ENCODE results near the gene NOP53.
"Not testable (repeated sequence)": the region's sequence is repeated elsewhere in the genome, so short reads cannot be mapped to it uniquely, and the experiment has no call there.

Gene NOP53

DNA sequence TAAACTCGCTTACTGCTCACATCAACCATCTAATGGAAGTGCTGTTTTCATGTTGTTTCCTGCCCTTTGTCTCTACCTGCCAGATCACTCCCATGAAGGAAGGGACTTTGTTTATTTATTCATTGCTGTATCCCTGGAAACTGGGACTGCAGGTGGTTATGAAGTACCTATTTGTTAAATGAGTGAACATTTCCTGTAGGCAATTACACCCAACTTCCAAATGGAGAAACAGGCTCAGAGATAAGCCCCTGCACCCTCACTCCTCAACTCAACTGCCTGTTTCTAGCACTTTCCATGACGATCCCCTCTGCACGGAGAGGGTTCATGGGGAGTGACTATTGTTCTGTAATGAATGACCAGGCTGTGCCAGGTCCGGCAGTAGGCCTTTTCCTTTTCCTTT is 31.2 kb downstream of the NOP53 start:
- FAIRE-seq (no peak), DNase-seq (ENCODE audit: low spot score) (no peak)

DNA sequence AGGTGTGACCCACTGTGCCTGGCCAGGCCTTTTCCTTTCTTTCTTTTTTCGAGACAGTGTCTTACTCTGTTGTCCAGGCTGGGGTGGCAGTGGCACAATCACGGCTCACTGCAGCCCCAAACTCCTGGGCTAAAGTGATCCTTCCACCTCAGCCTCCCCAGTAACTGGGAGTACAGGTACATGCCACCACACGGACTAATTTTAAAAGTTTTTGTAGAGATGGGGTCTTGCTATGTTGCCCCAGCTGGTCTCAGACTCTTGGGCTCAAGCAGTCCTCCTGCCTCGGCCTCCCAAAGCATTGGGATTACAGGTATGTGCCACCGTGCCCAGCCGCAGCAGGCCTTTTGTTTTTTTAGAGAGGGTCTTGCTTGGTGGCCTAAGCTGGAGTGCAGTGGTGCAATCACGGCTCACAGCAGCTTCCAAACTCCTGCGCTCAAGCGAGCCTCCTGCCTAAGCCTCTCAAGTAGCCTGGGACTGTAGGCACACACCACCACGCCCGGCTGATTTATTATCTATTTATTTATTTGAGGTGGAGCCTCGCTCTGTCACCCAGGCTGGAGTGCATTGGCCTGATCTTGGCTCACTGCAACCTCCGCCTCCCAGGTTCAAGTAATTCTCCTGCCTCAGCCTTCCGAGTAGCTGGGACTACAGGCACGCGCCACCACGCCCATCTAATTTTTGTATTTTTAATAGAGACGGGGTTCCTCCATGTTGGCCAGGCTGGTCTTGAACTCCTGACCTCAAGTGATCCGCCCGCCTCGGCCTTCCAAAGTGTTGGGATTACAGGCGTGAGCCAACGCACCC is 32.1 kb downstream of the NOP53 start:
- not testable (repeated sequence) for DNase-seq (ENCODE audit: low spot score); FAIRE-seq

DNA sequence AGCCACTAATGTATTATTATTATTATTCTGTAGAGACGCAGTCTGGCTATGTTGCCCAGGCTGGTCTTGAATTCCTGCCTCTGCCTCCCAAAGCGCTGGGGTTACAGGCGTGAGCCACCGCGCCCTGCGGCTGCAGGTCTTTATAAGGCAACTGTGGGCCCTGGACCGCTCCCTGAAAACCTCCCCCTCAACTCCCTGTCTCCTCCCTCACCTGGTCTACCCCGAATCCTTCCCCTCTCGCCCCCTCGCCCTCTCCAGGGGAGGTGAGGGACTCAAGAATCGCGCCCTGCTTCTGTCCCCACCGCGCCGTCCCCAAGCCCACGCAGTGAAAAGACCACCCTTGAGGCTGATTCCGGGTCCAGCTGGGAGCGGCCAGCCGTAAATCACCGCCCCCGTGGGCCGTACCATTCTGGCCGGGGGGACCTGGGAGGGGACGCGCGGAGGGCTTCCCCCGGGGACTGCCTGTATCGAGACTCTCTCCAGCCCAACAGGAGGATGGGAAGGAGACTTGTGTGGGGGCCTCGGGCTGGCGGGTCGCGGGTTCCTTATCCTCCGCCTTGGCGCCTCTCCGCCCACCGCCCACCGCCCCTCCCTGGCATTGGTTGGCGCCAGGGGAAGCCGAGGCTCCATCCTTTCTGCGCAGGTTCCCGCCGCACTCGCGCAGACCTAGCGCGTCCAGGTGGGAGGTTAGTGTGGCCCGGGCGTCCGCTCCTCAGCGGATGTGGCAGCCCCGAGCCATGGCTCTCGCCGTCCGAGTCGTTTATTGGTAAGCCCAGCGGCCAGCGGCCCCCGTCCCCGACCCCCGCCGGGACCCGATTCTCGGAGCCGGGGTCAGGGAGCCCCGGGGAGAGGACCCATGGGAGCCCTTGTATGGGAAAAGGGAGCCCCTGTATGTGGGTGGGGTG is 33.0 kb downstream of the NOP53 start, which contains the start of gene SELENOW:
Gene SELENOW, plus strand, starts transcription at position 655 of the 905 bp plus-strand sequence. Its CDS starts 83 bp downstream, at position 738.
- DNase-seq (ENCODE audit: low spot score) (peak; percentile 57), FAIRE-seq (no peak)

DNA sequence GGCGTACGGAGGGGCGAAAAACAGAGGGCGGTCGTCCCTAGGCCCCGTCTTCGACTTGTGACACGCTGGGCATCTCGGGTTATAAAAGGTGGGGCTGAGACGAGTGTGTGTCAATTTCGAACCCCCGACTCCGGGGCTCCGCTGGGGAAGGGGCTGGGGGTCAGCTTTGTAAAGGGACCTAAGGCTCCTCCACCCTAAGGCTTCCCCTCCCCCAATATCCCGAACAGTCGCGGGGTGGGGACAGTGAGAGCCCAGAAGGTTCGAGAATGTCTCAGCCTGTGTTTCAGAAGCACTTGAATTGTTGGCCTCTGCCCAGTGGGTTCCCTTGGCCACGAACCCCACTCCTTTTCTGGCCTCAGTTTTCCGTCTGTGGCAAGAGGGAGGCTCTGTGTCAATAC is 33.6 kb downstream of the NOP53 start:
- DNase-seq (ENCODE audit: low spot score) (no peak), FAIRE-seq (no peak)

DNA sequence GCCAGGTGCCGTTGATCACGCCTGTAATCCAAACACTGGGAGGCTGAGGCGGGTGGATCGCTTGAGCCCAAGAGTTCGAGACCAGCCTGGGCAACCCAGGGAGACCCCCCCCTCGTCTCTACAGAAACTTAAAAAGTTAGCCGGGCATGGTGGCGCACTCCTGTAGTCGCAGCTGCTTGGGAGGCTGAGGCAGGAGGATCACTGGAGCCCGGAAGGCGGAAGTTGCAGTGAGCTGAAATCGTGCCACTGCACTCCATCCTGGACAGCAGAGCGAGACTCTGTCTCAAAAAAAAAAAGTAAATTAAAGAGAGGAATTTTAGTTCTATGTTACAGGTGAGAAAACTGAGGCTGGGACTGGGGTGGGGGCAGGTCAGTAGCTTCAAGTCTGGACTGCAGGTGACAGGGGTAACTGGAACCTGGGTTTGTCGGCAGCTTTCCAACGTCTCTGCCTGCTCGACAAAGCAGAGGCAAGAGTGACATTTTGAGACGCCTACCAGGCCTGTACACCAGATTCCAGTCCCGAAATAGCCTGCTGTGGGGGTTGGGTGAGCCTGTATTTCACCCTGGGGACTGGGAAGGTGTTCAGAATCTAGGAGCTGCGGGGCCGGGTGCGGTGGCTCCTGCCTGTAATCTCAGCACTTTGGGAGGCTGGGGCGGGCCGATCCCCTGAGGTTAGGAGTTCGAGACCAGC is 34.3 kb downstream of the NOP53 start:
- DNase-seq (ENCODE audit: low spot score), result no peak
- FAIRE-seq, result no peak

DNA sequence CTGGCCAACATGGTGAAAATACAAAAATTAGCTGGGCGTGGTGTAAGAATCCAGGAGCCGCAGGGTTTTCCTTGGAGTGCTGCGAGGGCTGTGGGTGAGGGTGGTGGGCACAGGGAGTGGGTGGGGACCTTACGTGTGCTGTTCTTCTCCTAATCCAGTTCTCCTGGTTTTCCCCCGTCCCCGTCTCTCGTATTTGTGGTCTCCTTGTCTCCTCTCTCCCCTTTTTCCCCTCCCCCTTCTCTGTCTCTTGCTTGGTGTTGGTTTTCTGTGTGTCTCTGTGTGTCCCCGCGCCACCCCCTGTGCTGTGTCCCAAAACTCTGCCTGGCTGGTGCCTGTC is 34.8 kb downstream of the NOP53 start:
- no peak for FAIRE-seq

DNA sequence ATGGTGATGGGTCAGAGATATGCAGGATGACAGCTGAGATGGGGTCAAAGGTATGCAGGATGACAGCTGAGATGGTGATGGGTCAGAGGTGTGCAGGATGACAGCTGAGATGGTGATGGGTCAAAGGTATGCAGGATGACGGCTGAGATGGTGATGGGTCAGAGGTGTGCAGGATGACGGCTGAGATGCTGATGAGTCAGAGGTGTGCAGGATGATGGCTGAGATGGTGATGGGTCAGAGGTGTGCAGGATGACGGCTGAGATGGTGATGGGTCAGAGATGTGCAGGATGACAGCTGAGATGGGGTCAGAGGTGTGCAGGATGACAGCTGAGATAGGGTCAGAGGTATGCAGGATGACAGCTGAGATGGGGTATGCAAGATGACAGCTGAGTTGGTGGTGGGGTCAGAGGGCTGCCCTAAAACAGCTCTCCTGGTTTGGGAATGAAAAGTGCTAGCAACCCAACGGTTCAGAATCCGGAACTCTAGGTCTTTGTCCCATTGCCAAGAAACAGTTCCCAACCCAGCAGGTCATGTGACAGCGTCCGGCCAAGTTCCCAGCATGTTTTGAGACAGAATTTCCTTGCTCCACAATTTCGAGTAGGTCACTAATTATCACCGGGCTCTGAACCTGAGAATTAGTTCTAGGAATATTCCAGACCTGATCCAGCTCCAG is 36.4 kb downstream of the NOP53 start:
- DNase-seq (ENCODE audit: low spot score) (no peak), FAIRE-seq (no peak)

More for the DNA sequence above, 34.8 kb downstream of the NOP53 start:
- no peak for DNase-seq (ENCODE audit: low spot score)

DNA sequence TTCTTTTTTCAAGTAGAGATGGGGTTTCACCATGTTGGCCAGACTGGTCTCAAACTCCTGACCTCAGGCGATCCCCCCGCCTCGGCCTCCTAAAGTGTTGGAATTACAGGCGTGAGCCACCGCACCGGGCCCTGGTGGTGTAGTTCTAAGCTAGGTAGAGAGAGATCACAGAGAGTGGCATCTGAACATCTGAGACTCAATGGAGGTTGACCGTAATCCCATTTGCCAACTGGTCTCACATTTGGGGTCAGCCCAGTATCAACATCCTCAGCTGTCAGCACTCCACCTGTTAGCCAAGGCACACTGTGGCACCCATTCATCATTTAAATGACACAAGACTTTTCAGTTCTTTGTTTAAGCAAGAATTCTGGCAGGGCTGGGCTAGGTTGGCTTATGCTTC is 41.2 kb downstream of the NOP53 start:
- DNase-seq (ENCODE audit: low spot score), result no peak
- FAIRE-seq, result no peak

DNA sequence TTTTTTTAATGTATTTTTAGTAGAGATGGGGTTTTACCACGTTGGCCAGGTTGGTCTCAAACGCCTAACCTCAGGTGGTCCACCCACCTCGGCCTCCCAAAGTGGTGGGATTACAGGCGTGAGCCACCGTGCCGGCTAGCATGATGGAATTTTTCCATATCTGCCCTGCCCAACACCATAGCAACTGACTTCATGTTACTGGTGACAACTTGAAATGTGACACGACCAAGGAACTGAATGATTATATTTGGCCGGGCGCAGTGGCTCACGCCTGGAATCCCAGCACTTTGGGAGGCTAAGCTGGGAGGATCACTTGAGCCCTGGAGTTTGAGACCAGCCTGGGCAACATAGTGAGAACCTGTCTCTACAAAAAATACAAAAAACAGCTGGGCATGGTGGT is 42.0 kb downstream of the NOP53 start:
- FAIRE-seq; DNase-seq (ENCODE audit: low spot score): not testable (repeated sequence)

DNA sequence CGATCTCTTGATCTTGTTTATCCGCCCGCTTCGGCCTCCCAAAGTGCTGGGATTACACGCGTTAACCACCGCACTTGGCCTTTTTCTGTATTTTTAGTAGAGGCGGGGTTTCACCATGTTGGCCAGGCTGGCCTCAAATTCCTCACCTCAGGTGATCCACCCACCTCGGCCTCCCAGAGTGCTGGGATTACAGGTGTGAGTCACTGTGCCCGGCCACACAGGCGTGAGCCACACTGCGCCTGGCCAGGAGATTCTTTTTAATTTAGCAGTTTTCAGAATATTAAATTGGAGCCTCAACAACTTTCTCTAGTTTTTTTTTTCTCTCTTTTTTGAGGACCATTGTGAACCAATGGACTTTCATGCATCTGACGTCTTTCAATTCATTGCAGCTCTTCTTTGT is 44.5 kb downstream of the NOP53 start:
- not testable (repeated sequence) for DNase-seq (ENCODE audit: low spot score); FAIRE-seq

DNA sequence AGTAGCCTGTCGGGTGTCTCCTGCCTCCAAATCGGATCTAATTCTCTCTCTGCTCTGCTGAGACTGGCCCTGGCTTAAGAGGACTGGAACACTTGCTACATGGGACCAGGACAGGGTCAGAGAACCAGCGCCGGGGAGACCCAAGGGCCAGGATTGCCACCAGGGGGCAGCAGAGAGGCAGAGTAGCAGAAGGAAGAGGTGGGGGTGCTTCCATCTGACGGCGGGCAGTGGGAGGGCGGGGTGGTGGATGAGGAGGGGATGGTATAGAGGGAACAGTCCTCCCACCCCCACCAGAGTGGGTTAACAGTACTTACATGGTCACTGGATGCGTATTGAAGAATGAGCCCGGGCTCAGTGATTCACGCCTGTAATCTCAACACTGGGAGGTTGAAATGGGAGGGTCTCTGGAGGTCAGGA is 45.1 kb downstream of the NOP53 start:
- FAIRE-seq (no peak), DNase-seq (ENCODE audit: low spot score) (peak; percentile 26)

DNA sequence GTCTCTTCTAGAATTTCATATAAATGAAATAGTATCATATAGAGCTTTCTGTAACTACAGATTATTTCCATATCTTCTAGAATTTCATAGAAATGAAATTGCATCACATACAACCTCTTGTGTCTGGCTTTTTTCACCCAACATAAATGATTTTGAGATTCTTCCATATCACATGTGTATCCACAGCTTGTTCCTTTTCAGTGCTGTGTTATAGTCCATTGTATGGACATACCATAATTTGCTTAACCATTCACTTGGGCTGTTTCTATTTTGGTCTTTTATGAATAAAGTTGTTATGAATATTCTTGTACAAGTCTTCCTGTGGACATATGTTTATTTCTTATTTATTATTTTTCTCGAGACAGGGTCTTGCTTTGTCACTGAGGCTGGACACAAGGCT is 47.3 kb downstream of the NOP53 start:
- DNase-seq (ENCODE audit: low spot score) (no peak), FAIRE-seq (no peak)

DNA sequence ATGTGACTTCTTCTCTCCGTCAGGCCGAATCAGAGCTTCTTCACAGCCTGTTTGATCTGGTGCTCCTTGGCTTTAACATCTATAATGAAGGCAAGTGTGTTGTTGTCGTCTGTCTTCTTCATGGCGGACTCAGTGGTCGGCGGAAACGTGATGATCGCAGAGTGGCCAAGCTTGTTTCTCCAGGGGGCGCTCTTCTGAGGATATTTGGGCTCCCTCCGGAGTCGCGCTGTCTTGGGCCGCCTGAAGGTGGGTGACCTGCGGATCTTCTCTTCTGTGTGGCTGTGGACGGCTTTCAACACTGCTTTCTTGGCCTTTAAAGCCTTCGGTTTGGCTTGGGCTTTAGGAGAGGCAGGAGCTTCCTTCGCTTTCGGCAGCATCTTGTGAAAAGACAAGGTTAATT is 49.2 kb downstream of the NOP53 start:
- FAIRE-seq, result no peak
- no peak for DNase-seq (ENCODE audit: low spot score)

DNA sequence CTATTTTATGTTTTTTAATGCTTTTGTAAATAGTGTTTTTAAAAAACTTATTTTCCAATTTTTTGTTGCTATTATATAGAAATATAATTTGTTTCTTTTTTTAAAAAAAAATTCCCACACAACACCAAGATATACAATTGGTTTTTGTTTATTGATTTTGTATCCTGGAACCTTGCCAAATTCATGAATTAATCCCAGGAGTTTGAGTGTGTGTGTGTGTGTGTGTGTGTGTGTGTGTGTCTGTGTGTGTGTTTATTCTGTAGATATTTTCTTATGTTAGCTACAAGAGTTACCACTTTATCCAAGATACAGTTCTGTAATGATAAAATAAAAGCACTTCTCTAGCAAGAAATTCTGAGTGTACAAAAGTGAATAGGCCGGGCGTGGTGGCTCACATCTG is 51.4 kb downstream of the NOP53 start:
- DNase-seq (ENCODE audit: low spot score) (no peak), FAIRE-seq (no peak)

DNA sequence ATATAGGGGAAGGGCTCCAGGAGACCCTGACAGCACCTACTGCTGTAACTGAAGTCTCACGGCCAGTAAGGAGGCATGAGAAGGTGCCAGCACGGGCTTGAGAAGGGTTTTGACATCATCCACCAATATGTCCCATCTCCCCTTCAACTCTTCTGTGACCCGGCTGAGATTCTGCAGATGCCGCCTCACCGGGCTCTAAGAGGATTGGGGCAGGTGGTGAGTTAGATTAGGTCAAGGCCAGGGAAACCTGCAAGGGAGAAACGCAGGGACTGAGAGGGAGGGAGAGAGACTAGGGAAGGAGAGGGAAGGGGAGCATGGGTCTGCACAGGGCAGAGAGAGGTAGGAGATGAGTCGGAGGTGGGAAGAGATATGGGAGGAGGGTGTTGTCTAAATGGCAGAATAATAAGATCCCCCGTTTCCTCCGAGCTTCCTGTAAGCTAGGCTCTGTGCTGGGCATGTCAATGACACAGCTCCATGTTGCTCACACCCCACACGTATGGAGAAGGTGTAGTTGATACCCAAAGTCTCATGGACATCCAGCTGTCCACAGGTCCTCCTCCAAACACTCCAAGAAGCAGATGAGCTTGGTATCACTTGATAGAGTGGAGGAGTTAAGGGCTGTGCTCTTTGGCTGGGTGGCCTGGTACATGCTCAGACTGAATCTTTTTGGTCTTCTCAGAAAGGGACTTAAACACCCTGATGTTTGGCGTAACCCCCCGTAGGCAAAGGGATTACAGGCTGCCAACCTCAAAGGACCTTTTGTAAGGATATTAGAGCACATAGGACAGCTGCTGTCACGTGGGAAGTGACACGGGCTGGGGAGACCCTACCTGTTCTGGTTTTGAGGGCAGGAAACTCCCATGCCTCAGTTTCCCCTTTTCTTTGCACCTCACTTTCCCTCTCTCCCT is 52.9 kb downstream of the NOP53 start:
- no peak for FAIRE-seq

DNA sequence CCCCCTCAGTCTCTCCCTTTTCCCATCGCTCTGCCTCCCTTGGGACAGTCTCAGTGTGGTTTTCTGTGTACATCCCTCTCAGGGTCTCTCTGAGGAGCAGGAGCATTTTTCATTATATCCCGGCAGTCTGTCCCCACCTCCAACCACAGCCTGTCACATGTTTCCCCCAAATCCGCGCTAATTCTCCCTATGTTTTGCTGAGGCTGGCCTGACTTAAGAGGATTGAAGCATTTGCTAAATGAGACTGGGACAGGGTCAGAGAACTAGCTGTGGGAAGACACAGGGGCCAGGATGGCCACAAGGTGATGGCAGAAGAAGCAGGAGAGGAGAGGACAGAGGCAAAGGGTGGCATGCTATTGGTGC is 53.5 kb downstream of the NOP53 start:
- FAIRE-seq, result no peak
- DNase-seq (ENCODE audit: low spot score), result no peak

More for the DNA sequence above, 52.9 kb downstream of the NOP53 start:
- DNase-seq (ENCODE audit: low spot score), result no peak

DNA sequence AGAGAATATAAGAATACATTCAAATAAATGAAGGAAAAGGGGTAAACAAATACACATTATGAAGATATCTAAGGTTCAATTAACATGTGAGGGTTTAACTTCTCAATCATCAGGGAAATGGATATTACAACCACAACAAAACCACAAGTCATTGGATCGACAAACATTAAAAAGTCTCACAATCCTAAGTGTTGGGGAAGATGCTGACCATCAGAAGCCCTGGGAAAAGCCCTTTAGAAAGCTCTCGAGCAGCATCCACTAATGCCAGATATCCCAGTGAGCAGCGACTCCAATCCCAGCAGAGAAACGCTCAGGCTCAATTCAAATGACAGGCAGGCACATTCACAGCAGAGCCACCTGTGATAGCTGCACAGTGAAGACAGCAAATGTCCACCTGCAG is 55.9 kb downstream of the NOP53 start:
- DNase-seq (ENCODE audit: low spot score) (no peak), FAIRE-seq (no peak)

DNA sequence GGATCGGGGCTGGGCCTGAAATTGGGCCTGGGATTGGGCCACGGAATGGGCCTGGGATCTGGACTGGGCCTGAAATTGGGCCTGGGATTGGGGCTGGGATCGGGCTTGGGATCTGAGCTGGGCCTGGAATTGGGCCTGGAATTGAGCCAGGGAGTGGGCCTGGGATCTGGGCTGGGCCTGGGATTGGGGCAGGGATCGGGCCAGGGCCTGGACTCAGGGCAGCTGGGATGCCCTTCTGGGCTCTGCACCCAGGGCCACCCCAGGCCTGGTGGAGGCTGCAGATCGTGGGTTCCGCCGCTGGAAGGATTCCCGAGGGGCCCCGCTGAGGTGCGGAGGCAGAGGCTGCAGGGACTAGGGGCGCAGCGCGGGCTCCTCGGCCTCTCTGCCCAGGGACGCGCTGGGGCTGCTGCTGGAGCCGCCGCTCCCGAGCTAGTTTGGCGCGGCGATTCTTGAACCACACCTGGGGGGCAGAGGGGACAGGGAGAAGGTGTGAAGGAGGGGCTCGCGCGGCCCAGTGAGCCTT is 57.2 kb downstream of the NOP53 start:
- FAIRE-seq (no peak), DNase-seq (ENCODE audit: low spot score) (no peak)

DNA sequence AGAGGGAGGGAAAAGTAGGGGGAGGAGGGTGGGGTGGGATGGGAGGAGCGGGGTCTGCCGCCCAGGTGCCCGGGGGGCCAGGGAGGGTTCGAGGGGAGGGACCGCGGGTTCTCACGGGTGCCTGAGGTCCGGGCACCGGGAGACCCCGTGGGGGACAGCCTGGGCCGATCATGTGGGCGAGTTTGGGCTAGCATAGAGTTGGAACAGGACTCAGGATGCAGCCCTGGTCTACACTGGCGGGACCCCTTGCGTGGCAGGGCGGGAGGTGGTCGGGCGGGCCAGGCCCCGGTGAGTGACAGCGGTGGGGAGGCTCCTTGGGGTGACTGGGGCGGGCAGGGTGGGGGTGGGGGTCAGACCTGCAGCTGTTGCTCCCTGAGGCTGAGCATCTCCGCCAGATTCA is 57.8 kb downstream of the NOP53 start:
- FAIRE-seq; DNase-seq (ENCODE audit: low spot score): not testable (repeated sequence)

DNA sequence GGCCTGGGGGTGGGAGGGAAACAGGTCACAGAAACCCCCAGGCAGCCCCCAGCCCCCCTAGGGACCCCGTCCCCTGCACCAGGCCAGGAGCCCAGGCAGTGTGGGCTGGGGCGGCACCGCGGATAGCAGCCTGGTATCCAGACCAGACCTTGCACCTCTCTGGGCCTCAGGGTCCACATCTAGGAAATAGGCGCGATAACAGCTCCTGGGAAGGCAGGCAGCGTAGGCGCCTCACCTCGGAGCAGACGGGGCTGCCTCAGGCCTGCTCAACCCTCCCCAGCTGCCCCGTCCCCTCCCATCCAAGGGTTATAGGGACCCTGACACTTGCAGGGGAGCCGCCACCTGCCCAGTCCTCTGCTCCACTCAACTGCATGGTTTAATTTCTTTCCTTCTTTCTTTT is 58.3 kb downstream of the NOP53 start:
- not testable (repeated sequence) for DNase-seq (ENCODE audit: low spot score); FAIRE-seq

All from RCC 7860 (cell line).